ENCODE data around the gene HS2ST1.

The HS2ST1 gene

GRCh38 chr1:87136607-87137341, 222.3 kb downstream of the HS2ST1 start:
- H3K4me3 ChIP-seq (ENCODE audit: low read depth in 1 of 2, low read length in 1 of 2), result no peak overlapping the region
- H3K36me3 ChIP-seq, result no peaks in the 10 kb centered on the region
- TF ChIP-seq, protein P1, sequence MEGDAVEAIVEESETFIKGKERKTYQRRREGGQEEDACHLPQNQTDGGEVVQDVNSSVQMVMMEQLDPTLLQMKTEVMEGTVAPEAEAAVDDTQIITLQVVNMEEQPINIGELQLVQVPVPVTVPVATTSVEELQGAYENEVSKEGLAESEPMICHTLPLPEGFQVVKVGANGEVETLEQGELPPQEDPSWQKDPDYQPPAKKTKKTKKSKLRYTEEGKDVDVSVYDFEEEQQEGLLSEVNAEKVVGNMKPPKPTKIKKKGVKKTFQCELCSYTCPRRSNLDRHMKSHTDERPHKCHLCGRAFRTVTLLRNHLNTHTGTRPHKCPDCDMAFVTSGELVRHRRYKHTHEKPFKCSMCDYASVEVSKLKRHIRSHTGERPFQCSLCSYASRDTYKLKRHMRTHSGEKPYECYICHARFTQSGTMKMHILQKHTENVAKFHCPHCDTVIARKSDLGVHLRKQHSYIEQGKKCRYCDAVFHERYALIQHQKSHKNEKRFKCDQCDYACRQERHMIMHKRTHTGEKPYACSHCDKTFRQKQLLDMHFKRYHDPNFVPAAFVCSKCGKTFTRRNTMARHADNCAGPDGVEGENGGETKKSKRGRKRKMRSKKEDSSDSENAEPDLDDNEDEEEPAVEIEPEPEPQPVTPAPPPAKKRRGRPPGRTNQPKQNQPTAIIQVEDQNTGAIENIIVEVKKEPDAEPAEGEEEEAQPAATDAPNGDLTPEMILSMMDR (IDR thresholded peaks at IDR 0.05), result no peak
- H3K4me1 ChIP-seq (ENCODE audit: control insufficient read depth in 1 of 2, insufficient read depth in 1 of 2, low read depth in 1 of 2, low read length in 1 of 2), result peaks cover 6 to 9% of the 10 kb centered on the region in 2 experiments
- H3K27me3 ChIP-seq, result peaks cover 24% of the 10 kb centered on the region
- no peak overlapping the region for H3K27ac ChIP-seq
- H3K9me3 ChIP-seq, result no peaks in the 10 kb centered on the region

DNA sequence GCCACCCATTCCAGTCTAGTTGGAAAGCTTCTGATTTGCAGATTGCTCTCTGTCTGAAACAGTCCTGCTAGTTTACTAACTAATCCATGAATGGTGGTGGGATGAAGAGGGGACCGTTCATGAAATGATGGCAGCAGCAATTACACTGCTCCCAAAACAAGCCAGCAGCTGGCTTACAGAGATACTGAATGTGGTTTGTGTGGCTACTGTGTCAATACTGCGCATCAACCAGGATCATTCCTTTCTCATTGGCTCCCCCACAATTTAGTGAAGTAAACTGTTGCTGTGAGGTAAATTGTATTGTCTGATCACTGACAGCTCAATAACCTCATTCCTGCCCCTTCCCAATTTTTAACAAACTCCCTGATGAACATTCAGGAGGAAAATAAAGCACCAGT, 222.9 kb downstream of the HS2ST1 start:
- H3K4me3 ChIP-seq (ENCODE audit: low read depth in 1 of 2, low read length in 1 of 2), result no peak overlapping the region

DNA sequence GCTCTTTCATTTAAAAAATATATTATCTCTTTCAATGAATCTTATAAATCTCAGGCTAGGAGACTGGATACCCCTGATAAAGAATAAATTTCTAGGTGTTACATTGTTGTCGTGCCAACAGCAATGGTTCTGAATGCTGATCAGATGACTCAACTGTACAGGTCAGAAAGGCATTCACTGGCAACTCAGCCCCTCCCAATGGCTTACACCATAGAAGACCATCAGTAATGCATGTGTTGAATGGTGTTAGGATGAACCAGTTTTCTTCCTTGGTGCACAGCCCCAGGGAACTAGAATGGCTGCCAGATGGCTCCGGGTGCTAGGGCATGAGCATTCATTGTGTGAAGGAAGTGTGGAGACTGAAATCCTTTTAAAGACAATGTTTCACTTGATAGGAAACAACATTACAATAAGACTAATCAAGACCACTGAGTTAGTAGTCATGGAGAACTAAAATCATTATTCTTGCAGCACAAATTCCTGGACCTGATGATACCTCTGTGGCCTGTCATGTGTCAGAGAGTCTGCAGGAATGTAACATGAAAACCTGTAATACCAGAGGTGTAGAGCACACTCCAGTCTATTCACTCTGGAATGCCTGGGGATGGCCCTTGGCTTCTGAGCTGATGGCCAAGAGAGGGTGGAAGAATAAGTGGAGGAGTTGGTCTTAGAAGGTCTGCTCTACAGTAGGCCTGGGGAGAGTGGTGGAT, 226.6 kb downstream of the HS2ST1 start:
- H3K4me3 ChIP-seq (ENCODE audit: low read depth in 1 of 2, low read length in 1 of 2), result no peak overlapping the region
- H3K27ac ChIP-seq, result no peak overlapping the region
- no peaks in the 10 kb centered on the region for H3K36me3 ChIP-seq
- no peaks in the 10 kb centered on the region for H3K9me3 ChIP-seq
- no peaks in the 10 kb centered on the region for H3K27me3 ChIP-seq
- TF ChIP-seq, protein P1 (IDR thresholded peaks at IDR 0.05), result no peak
- no peaks in the 10 kb centered on the region for H3K4me1 ChIP-seq (ENCODE audit: control insufficient read depth in 1 of 2, insufficient read depth in 1 of 2, low read depth in 1 of 2, low read length in 1 of 2)

More for the DNA sequence above, 222.9 kb downstream of the HS2ST1 start:
- Histone ChIP-seq H3K9me3 (no peaks in the 10 kb centered on the region), H3K4me1 (ENCODE audit: control insufficient read depth in 1 of 2, insufficient read depth in 1 of 2, low read depth in 1 of 2, low read length in 1 of 2) (peaks cover under 1 to 3% of the 10 kb centered on the region in 2 experiments), H3K27ac (no peak overlapping the region), H3K36me3 (no peaks in the 10 kb centered on the region), H3K27me3 (peaks cover 19% of the 10 kb centered on the region)
- TF ChIP-seq, protein P1 (IDR thresholded peaks at IDR 0.05), result no peak

- H3K27me3 ChIP-seq, result no peaks in the 10 kb centered on the region
- no peak overlapping the region for H3K27ac ChIP-seq
- no peak overlapping the region for H3K4me3 ChIP-seq (ENCODE audit: low read depth in 1 of 2, low read length in 1 of 2)
- TF ChIP-seq, protein P1 (IDR thresholded peaks at IDR 0.05), result no peak
- H3K36me3 ChIP-seq, result no peaks in the 10 kb centered on the region
- no peaks in the 10 kb centered on the region for H3K4me1 ChIP-seq (ENCODE audit: control insufficient read depth in 1 of 2, insufficient read depth in 1 of 2, low read depth in 1 of 2, low read length in 1 of 2)
- no peaks in the 10 kb centered on the region for H3K9me3 ChIP-seq
Observed at GRCh38 chr1:87141556-87141955, 227.1 kb downstream of the HS2ST1 start.

DNA sequence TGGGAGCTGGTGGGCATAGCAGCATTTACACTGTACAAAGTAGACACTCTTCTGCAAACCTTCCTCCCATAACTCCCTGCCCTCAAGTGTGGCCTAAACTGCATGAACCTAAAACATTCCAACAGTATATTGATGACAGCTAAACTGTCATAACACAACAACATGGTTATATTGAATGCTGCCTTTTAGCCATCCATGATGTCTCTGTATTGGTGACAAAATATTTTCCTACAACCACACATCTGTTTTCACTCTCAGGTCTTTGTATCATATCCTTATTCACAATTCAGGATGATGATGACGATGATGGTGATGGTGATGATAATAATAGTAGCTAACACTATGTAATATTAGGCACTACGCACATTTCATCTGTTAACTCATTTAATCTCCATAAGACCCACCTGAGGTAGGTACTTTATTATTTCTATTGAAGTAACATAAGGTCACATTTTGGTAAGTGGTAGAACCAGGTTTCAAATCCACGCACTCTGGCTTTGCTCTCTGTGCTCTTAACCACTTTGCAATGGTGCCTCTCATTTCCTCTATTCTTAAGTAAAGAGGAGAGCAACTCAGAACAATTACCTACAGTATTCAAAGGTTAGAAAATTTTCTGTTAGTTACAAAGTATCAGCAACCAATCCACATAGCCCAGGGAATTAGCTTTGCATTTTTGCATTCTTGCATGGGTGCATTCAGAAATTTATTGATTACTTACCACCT, 229.1 kb downstream of the HS2ST1 start:
- no peaks in the 10 kb centered on the region for H3K36me3 ChIP-seq
- peaks cover 3 to 6% of the 10 kb centered on the region in 2 experiments for H3K4me1 ChIP-seq (ENCODE audit: control insufficient read depth in 1 of 2, insufficient read depth in 1 of 2, low read depth in 1 of 2, low read length in 1 of 2)
- no peaks in the 10 kb centered on the region for H3K27me3 ChIP-seq
- TF ChIP-seq, protein P1 (IDR thresholded peaks at IDR 0.05), result no peak
- H3K9me3 ChIP-seq, result no peaks in the 10 kb centered on the region
- H3K27ac ChIP-seq, result no peak overlapping the region
- H3K4me3 ChIP-seq (ENCODE audit: low read depth in 1 of 2, low read length in 1 of 2), result no peak overlapping the region
